Activated B cell treated with CpG ODN at 0.5 μM for 24 hours (primary cell): ENCODE data around the gene UPK2. TPM values are rescaled to one million over a fixed set of nuclear protein-coding genes. Genes with fewer than 3 reads are reported as not detected.
A peak's percentile ranks its signal among the peaks of the same experiment; 100 is the strongest.
"Not testable (repeated sequence)": the region's sequence is repeated elsewhere in the genome, so short reads cannot be mapped to it uniquely, and the experiment has no call there.

Source experiments
- ATAC-seq: fragments of 200-7000 bp; cut with Tn5 transposase; one replicate; pipeline ENCODE4 v1.10.0; 2021; ENCODE audit warnings: low read depth, mild to moderate bottlenecking, moderate library complexity
- CTCF ChIA-PET: fragments of 350-600 bp; sonication (Branson Sonifier 250); formaldehyde crosslinking; loops from one replicate; lab custom pipeline; 2021; ENCODE audit warnings: antibody characterized with exemption; lab: Charles Lee
- POLR2A ChIA-PET: fragments of 350-600 bp; sonication (Branson Sonifier 250); formaldehyde crosslinking; loops from one replicate; lab custom pipeline; 2021; ENCODE audit warnings: antibody characterized with exemption; lab: Charles Lee
- DNase-seq: peaks from one replicate; pipeline ENCODE4 v3.0.0; 2022
- H3K27ac Mint-ChIP-seq: one replicate; pipeline ENCODE4 v1.8.0; 2020; ENCODE audit warnings: mixed read lengths
- H3K27me3 Mint-ChIP-seq: one replicate; pipeline ENCODE4 v1.8.0; 2021; ENCODE audit warnings: mixed read lengths
- H3K36me3 Mint-ChIP-seq: one replicate; pipeline ENCODE4 v1.8.0; 2021; ENCODE audit warnings: low read depth, mixed read lengths
- H3K4me1 Mint-ChIP-seq: one replicate; pipeline ENCODE4 v1.8.0; 2021; ENCODE audit warnings: mixed read lengths
- H3K4me3 Mint-ChIP-seq: one replicate; pipeline ENCODE4 v1.8.0; 2020; ENCODE audit warnings: mild to moderate bottlenecking, mixed read lengths
- H3K9me3 Mint-ChIP-seq: one replicate; pipeline ENCODE4 v1.8.0; 2020; ENCODE audit warnings: mixed read lengths
- CTCF ChIP-seq: fragments of 200-600 bp; IDR thresholded peaks from one replicate; pipeline ENCODE4 v1.8.0; 2022; ENCODE audit warnings: antibody characterized with exemption, mild to moderate bottlenecking
- intact Hi-C: fragments of 100-400 bp; cut with micrococcal nuclease; formaldehyde crosslinking; loops from one replicate; pipeline ENCODE4 v1.15.1; 2024
- total RNA-seq: library from RNA; stranded (reverse); gene quantifications from 2 replicates; pipeline ENCODE4 v1.2.3, GENCODE V29; 2022

UPK2 gene
- total RNA-seq, 1 donor from 2014 or later: 0.27 TPM

- Mint-ChIP-seq H3K27ac (no peak overlapping the region), H3K4me3 (no peak overlapping the region), H3K9me3 (no peaks in the 10 kb centered on the region), H3K36me3 (no peaks in the 10 kb centered on the region), H3K4me1 (peaks cover 22% of the 10 kb centered on the region), H3K27me3 (peaks cover 3% of the 10 kb centered on the region)
- DNase-seq (no peak), ATAC-seq (peak; percentile 58)
- ChIA-PET CTCF (interaction anchor here (1.0 to 1.1 kb wide), 2 partner anchors 9 to 28 kb away, joined by 3 to 5 read pairs; no protein-coding TSS in a partner anchor), POLR2A (interaction anchor here (0.6 kb wide), 1 partner anchor 197 kb away, joined by 4 read pairs; no protein-coding TSS in a partner anchor)
- TF ChIP-seq CTCF: no peak
- intact Hi-C loops: no loop called here
Measured at GRCh38 chr11:118939953-118940598, 16.0 kb upstream of the UPK2 start.

DNA sequence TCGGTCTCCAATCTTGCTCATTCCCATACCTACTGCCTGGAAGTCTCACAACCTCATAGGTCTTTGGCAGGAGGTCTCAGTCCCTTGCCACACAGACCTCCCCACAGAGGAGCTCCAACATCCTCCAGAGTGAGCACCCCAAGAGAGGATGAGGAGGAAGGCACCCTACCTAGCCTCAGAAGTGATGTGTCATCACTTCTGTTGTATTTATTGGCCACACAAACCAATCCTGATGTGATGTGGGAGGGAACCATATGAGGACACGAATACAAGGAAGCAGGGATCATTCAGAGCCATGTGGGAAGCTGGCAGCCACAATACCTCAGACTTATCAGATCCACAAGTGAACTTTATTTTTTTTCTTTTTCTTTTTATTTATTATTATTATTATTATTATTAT lies 9.0 kb upstream of the UPK2 start:
- intact Hi-C loops: no loop called here
- H3K36me3 Mint-ChIP-seq: no peaks in the 10 kb centered on the region
- CTCF ChIA-PET: no interaction called here

GRCh38 chr11:118948000-118948399 lies 8.1 kb upstream of the UPK2 start:
- DNase-seq: no peak
- ChIA-PET CTCF (interaction anchor here (0.9 kb wide), 1 partner anchor 262 kb away, joined by 3 read pairs; no protein-coding TSS in a partner anchor), POLR2A (no interaction called here)
- no peak for ATAC-seq
- no peaks in the 10 kb centered on the region for H3K36me3 Mint-ChIP-seq
- no peak overlapping the region for H3K27ac Mint-ChIP-seq
- no peak overlapping the region for H3K4me3 Mint-ChIP-seq
- intact Hi-C loops: no loop called here
- no peaks in the 10 kb centered on the region for H3K9me3 Mint-ChIP-seq
- no peak for TF ChIP-seq CTCF
- no peaks in the 10 kb centered on the region for H3K4me1 Mint-ChIP-seq
- peaks cover 17% of the 10 kb centered on the region for H3K27me3 Mint-ChIP-seq

More for the DNA sequence above, 9.0 kb upstream of the UPK2 start:
- no peak overlapping the region for H3K27ac Mint-ChIP-seq
- no peak for ATAC-seq
- H3K4me1 Mint-ChIP-seq: no peaks in the 10 kb centered on the region
- TF ChIP-seq CTCF: no peak
- no peak overlapping the region for H3K4me3 Mint-ChIP-seq
- no peaks in the 10 kb centered on the region for H3K9me3 Mint-ChIP-seq
- POLR2A ChIA-PET: interaction anchor here (0.6 kb wide), 1 partner anchor 12 kb away, joined by 7 read pairs; no protein-coding TSS in a partner anchor
- DNase-seq: no peak
- peaks cover 16% of the 10 kb centered on the region for H3K27me3 Mint-ChIP-seq

GRCh38 chr11:118953265-118953664 lies 2.8 kb upstream of the UPK2 start:
- no peaks in the 10 kb centered on the region for H3K9me3 Mint-ChIP-seq
- peaks cover 27% of the 10 kb centered on the region for H3K27me3 Mint-ChIP-seq
- no peak for TF ChIP-seq CTCF
- intact Hi-C loops: no loop called here
- ChIA-PET CTCF (no interaction called here), POLR2A (no interaction called here)
- no peaks in the 10 kb centered on the region for H3K36me3 Mint-ChIP-seq
- peaks cover 3% of the 10 kb centered on the region for H3K4me1 Mint-ChIP-seq
- no peak overlapping the region for H3K27ac Mint-ChIP-seq
- H3K4me3 Mint-ChIP-seq: no peak overlapping the region
- ATAC-seq (no peak), DNase-seq (no peak)

GRCh38 chr11:118953976-118954375 lies 2.1 kb upstream of the UPK2 start:
- H3K9me3 Mint-ChIP-seq, DNase-seq, H3K36me3 Mint-ChIP-seq, H3K27ac Mint-ChIP-seq, ATAC-seq, intact Hi-C loops, POLR2A ChIA-PET, H3K4me3 Mint-ChIP-seq, H3K4me1 Mint-ChIP-seq: not testable (repeated sequence)
- CTCF ChIA-PET: interaction anchor here (1.1 to 1.2 kb wide), 3 partner anchors 28 to 264 kb away, joined by 3 to 5 read pairs (median 3); partner anchors contain the start of gene BCL9L
- H3K27me3 Mint-ChIP-seq: peaks cover 27% of the 10 kb centered on the region
